Esophagus squamous epithelium (tissue), 5 donors: ENCODE measurements around the gene NFKB1. TPM values are rescaled to one million over a fixed set of nuclear protein-coding genes. Genes with fewer than 3 reads are reported as not detected.

Experiments used
- DNase-seq: peaks from one replicate; lab custom pipeline; 2025; lab: John Stamatoyannopoulos, UW
- H3K27ac ChIP-seq, 4 donors: fragments of 200-600 bp; sonication (generic); one replicate each; pipeline ENCODE4 v1.5.1; 2016 to 2019; ENCODE audit warnings: mild to moderate bottlenecking in 1 of 4
- H3K27me3 ChIP-seq, 4 donors: fragments of 200-600 bp; sonication (generic); 1 replicate in 3 of 4; 2 replicates in 1 of 4; pipeline versions ENCODE4 v1.5.1 to v1.6.0; 2017 to 2021; ENCODE audit warnings: antibody characterized with exemption in 1 of 4
- H3K36me3 ChIP-seq, 3 donors: fragments of 200-600 bp; sonication (generic); one replicate each; pipeline ENCODE4 v1.5.1; 2016 to 2019
- H3K4me1 ChIP-seq, 3 donors: fragments of 200-600 bp; sonication (generic); one replicate each; pipeline ENCODE4 v1.5.1; 2017 to 2019
- H3K4me3 ChIP-seq, 4 donors: fragments of 200-600 bp; sonication (generic); 1 replicate in 3 of 4; 2 replicates in 1 of 4; pipeline ENCODE4 v1.5.1; 2016 to 2019; ENCODE audit warnings: mild to moderate bottlenecking in 2 of 4, moderate library complexity in 1 of 4
- H3K9me3 ChIP-seq, 3 donors: fragments of 200-600 bp; sonication (generic); one replicate each; pipeline ENCODE4 v1.5.1; 2016 to 2019
- CTCF ChIP-seq, 6 experiments: fragments of 450-650 bp in 4 of 6; fragments of 200-600 bp in 2 of 6; sonication (generic) in 2 of 6; IDR thresholded peaks; one replicate each; pipeline ENCODE4 v1.5.1; 2016 to 2019; ENCODE audit warnings: antibody characterized with exemption in 6 of 6, mild to moderate bottlenecking in 4 of 6, moderate library complexity in 4 of 6
- POLR2A ChIP-seq, 4 donors: fragments of 450-650 bp; IDR thresholded peaks; one replicate each; pipeline ENCODE4 v1.6.1; 2017; ENCODE audit warnings: antibody characterized with exemption in 4 of 4, mild to moderate bottlenecking in 4 of 4, moderate library complexity in 3 of 4
- WGBS, 2 donors: methylation state at CpG; one replicate each; pipeline ENCODE4 v1.1.5; 2018; 5-methylcytosine and 5-hydroxymethylcytosine counted together
- intact Hi-C: fragments of 100-400 bp; cut with DNase I; formaldehyde crosslinking; loops from one replicate; pipeline ENCODE4 v1.15.0; 2022
- total RNA-seq, 4 donors: library from RNA; depleted of rRNA; stranded (reverse); fragments of >200 nt; gene quantifications; one replicate each; pipeline ENCODE4 v1.1.0, GENCODE V29; 2016
- donor health status: DM: yes; HTN: yes; CAD: no.

NFKB1 gene
- total RNA-seq, 4 donors from 2014 or later: 33.5 to 47.5 (median 41.4) TPM

DNA sequence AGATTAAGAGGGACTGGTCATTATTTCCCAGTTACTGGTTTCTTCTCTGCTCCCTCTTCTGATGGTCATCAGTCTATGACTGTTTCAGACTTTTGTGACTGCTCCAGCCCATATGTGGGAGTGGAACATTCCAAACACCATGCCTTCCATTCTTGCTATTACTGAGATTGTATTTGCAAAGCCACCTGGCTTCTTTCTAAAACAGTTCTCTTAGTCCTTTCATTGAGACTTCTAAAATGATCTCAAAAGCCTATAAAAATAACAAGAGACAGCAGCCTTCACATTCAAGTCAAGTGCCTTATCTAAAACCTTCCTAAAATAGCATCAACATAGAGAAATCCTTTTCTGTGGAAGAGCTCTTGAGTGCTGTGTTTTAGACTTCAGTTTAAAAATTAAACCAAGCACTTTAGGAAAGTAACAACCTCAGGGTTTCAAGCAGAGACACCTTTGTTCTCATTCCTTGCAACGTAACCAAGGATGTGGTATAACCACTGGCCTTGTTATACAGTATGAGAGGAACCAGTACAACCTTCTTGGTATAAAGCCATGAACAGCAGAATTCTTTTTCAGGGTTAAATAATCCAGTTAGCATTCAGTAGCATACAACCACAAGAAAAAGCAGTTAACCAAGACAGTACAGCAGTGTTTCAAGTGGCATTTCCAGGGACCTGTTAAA lies 97.1 kb downstream of the NFKB1 start:
- intact Hi-C loops: no loop called here
- 57 to 90% methylated on average over 1 of the region's 1 CpG for WGBS, 2 donors
- Histone ChIP-seq H3K36me3 (peaks cover 0 to 99% (median 21%) of the 10 kb centered on the region in 3 donors), H3K27me3 (no peaks in the 10 kb centered on the region), H3K4me1 (peaks cover 0 to 12% (median 5%) of the 10 kb centered on the region in 3 donors), H3K9me3 (no peaks in the 10 kb centered on the region), H3K27ac (peak overlapping the region in 1 of 4 donors; percentile 12), H3K4me3 (no peak overlapping the region)
- no peak for TF ChIP-seq CTCF (IDR thresholded peaks at IDR 0.05)
- TF ChIP-seq POLR2A (IDR thresholded peaks at IDR 0.05): no peak
- no peak for DNase-seq

GRCh38 chr4:102598762-102599374 lies 97.7 kb downstream of the NFKB1 start:
- Histone ChIP-seq H3K36me3 (peaks cover 0 to 99% (median 25%) of the 10 kb centered on the region in 3 donors), H3K9me3 (no peaks in the 10 kb centered on the region), H3K27me3 (no peaks in the 10 kb centered on the region), H3K4me3 (no peak overlapping the region), H3K4me1 (peaks cover 0 to 12% (median 5%) of the 10 kb centered on the region in 3 donors), H3K27ac (peak overlapping the region in 1 of 4 donors; percentile 12)
- 71 to 78% methylated on average over 6 of the region's 6 CpGs for WGBS, 2 donors
- TF ChIP-seq POLR2A (IDR thresholded peaks at IDR 0.05) (no peak), CTCF (IDR thresholded peaks at IDR 0.05) (no peak)
- DNase-seq: no peak
- intact Hi-C loops: no loop called here

GRCh38 chr4:102599455-102599854 lies 98.3 kb downstream of the NFKB1 start:
- no peaks in the 10 kb centered on the region for H3K9me3 ChIP-seq
- no peaks in the 10 kb centered on the region for H3K27me3 ChIP-seq
- DNase-seq: no peak
- no peak for TF ChIP-seq POLR2A (IDR thresholded peaks at IDR 0.05)
- no peak for TF ChIP-seq CTCF (IDR thresholded peaks at IDR 0.05)
- WGBS, 2 donors: 48 to 61% methylated on average over 4 of the region's 4 CpGs
- H3K27ac ChIP-seq: no peak overlapping the region
- intact Hi-C loops: no loop called here
- peaks cover 0 to 12% (median 5%) of the 10 kb centered on the region in 3 donors for H3K4me1 ChIP-seq
- no peak overlapping the region for H3K4me3 ChIP-seq
- peaks cover 0 to 99% (median 29%) of the 10 kb centered on the region in 3 donors for H3K36me3 ChIP-seq

DNA sequence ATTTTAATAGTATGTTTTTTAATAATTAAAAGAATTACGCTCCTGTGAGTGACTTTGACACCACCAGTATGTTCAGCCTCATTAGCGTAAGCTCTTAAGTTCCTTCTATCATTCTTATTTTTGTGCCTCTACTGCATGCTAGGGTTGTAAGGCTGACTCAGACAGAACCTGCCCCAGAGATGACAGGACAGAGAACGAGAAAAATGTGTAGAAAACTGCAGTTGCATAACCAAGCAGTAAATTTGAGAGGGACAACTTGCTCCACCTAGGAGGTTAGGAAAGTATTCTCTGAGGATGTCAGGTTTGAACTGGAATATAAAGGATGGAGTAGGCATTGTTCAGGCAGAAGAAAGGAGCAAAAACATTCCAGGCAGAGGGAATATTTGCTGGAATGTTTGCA lies 98.7 kb downstream of the NFKB1 start:
- intact Hi-C loops: no loop called here
- Histone ChIP-seq H3K4me3 (no peak overlapping the region), H3K27me3 (no peaks in the 10 kb centered on the region), H3K27ac (no peak overlapping the region), H3K9me3 (no peaks in the 10 kb centered on the region), H3K36me3 (peaks cover 0 to 99% (median 29%) of the 10 kb centered on the region in 3 donors), H3K4me1 (peaks cover 0 to 12% (median 5%) of the 10 kb centered on the region in 3 donors)
- no peak for TF ChIP-seq CTCF (IDR thresholded peaks at IDR 0.05)
- TF ChIP-seq POLR2A (IDR thresholded peaks at IDR 0.05): no peak
- no peak for DNase-seq
- 72 to 74% methylated on average over 3 of the region's 3 CpGs for WGBS, 2 donors

- H3K9me3 ChIP-seq: no peaks in the 10 kb centered on the region
- H3K27ac ChIP-seq: no peak overlapping the region
- H3K27me3 ChIP-seq: no peaks in the 10 kb centered on the region
- no peak overlapping the region for H3K4me3 ChIP-seq
- no peak for TF ChIP-seq POLR2A (IDR thresholded peaks at IDR 0.05)
- no peak for TF ChIP-seq CTCF (IDR thresholded peaks at IDR 0.05)
- H3K36me3 ChIP-seq: peaks cover 0 to 99% (median 24%) of the 10 kb centered on the region in 3 donors
- intact Hi-C loops: no loop called here
- peaks cover 0 to 12% (median 5%) of the 10 kb centered on the region in 3 donors for H3K4me1 ChIP-seq
- no peak for DNase-seq
These were observed 99.5 kb downstream of the NFKB1 start for GRCh38 chr4:102600689-102601088.
